ENCODE measurements around the gene CRY2.
"Not testable (repeated sequence)": the region's sequence is repeated elsewhere in the genome, so short reads cannot be mapped to it uniquely, and the experiment has no call there.

DNA sequence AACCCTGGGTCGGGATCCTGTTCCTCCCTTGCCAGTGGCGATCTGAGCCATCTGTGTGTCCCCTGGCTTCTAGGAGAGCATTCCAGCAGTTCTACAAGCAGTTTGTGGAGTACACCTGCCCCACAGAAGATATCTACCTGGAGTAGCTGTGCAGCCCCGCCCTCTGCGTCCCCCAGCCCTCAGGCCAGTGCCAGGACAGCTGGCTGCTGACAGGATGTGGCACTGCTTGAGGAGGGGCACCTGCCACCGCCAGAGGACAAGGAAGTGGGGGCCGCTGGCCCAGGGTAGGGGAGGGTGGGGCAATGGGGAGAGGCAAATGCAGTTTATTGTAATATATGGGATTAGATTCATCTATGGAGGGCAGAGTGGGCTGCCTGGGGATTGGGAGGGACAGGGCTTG is 58.3 kb downstream of the CRY2 start:
- TF ChIP-seq, protein P1, sequence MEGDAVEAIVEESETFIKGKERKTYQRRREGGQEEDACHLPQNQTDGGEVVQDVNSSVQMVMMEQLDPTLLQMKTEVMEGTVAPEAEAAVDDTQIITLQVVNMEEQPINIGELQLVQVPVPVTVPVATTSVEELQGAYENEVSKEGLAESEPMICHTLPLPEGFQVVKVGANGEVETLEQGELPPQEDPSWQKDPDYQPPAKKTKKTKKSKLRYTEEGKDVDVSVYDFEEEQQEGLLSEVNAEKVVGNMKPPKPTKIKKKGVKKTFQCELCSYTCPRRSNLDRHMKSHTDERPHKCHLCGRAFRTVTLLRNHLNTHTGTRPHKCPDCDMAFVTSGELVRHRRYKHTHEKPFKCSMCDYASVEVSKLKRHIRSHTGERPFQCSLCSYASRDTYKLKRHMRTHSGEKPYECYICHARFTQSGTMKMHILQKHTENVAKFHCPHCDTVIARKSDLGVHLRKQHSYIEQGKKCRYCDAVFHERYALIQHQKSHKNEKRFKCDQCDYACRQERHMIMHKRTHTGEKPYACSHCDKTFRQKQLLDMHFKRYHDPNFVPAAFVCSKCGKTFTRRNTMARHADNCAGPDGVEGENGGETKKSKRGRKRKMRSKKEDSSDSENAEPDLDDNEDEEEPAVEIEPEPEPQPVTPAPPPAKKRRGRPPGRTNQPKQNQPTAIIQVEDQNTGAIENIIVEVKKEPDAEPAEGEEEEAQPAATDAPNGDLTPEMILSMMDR (IDR thresholded peaks at IDR 0.05), result not testable (repeated sequence)
- TF ChIP-seq POLR2A (IDR thresholded peaks at IDR 0.05; ENCODE audit: low read length); BHLHE40 (IDR thresholded peaks at IDR 0.05; ENCODE audit: low read depth, low read length); MAFK (IDR thresholded peaks at IDR 0.05; ENCODE audit: partially characterized antibody); SMC3 (IDR thresholded peaks at IDR 0.05); ZSCAN20 (CRISPR knock-in tag; IDR thresholded peaks at IDR 0.05); EHMT2 (IDR thresholded peaks at IDR 0.05; ENCODE audit: low read depth); RCOR1 (IDR thresholded peaks at IDR 0.05; ENCODE audit: low read depth, low read length); MAZ (IDR thresholded peaks at IDR 0.05; ENCODE audit: borderline replicate concordance, low read depth, low read length); EP300 (IDR thresholded peaks at IDR 0.05); RARB (CRISPR knock-in tag; IDR thresholded peaks at IDR 0.05): not testable (repeated sequence)
- TF ChIP-seq, protein P2, sequence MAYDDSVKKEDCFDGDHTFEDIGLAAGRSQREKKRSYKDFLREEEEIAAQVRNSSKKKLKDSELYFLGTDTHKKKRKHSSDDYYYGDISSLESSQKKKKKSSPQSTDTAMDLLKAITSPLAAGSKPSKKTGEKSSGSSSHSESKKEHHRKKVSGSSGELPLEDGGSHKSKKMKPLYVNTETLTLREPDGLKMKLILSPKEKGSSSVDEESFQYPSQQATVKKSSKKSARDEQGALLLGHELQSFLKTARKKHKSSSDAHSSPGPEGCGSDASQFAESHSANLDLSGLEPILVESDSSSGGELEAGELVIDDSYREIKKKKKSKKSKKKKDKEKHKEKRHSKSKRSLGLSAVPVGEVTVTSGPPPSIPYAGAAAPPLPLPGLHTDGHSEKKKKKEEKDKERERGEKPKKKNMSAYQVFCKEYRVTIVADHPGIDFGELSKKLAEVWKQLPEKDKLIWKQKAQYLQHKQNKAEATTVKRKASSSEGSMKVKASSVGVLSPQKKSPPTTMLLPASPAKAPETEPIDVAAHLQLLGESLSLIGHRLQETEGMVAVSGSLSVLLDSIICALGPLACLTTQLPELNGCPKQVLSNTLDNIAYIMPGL (CRISPR knock-in tag; IDR thresholded peaks at IDR 0.05; ENCODE audit: borderline replicate concordance), result not testable (repeated sequence)

Data from A549 (cell line).